ENCODE results near the gene ABLIM2.

- TF ChIP-seq, protein P1, sequence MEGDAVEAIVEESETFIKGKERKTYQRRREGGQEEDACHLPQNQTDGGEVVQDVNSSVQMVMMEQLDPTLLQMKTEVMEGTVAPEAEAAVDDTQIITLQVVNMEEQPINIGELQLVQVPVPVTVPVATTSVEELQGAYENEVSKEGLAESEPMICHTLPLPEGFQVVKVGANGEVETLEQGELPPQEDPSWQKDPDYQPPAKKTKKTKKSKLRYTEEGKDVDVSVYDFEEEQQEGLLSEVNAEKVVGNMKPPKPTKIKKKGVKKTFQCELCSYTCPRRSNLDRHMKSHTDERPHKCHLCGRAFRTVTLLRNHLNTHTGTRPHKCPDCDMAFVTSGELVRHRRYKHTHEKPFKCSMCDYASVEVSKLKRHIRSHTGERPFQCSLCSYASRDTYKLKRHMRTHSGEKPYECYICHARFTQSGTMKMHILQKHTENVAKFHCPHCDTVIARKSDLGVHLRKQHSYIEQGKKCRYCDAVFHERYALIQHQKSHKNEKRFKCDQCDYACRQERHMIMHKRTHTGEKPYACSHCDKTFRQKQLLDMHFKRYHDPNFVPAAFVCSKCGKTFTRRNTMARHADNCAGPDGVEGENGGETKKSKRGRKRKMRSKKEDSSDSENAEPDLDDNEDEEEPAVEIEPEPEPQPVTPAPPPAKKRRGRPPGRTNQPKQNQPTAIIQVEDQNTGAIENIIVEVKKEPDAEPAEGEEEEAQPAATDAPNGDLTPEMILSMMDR (conservative IDR thresholded peaks at IDR 0.05; ENCODE audit: low read length): no peak
- TF ChIP-seq EZH2phosphoT487 (IDR thresholded peaks at IDR 0.05; ENCODE audit: borderline replicate concordance, low read depth, low read length): no peak
These were observed 163.5 kb downstream of the ABLIM2 start for GRCh38 chr4:7995135-7995534.
